ENCODE data around the gene RNASE12. TPM values are rescaled to one million over a fixed set of nuclear protein-coding genes. Genes with fewer than 3 reads are reported as not detected.

Gene RNASE12
- total and polyA plus RNA-seq, 9 of the 15 experiments (the other 6 are each of a cell fraction or from before 2014, with no cell fraction given) = 0.24 TPM; not detected in 8

- no peak for TF ChIP-seq HNRNPUL1 (IDR thresholded peaks at IDR 0.05; ENCODE audit: low read length)
- TF ChIP-seq MYNN (IDR thresholded peaks at IDR 0.05) = no peak
- no peak for TF ChIP-seq MYNN (CRISPR knock-in tag; IDR thresholded peaks at IDR 0.05)
- no peak for TF ChIP-seq GTF2B (IDR thresholded peaks at IDR 0.05; ENCODE audit: extremely low read depth, insufficient read length)
- TF ChIP-seq, protein P1, sequence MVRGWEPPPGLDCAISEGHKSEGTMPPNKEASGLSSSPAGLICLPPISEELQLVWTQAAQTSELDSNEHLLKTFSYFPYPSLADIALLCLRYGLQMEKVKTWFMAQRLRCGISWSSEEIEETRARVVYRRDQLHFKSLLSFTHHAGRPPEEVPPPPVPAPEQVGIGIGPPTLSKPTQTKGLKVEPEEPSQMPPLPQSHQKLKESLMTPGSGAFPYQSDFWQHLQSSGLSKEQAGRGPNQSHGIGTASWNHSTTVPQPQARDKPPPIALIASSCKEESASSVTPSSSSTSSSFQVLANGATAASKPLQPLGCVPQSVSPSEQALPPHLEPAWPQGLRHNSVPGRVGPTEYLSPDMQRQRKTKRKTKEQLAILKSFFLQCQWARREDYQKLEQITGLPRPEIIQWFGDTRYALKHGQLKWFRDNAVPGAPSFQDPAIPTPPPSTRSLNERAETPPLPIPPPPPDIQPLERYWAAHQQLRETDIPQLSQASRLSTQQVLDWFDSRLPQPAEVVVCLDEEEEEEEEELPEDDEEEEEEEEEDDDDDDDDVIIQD (CRISPR knock-in tag; IDR thresholded peaks at IDR 0.05) = no peak
- TF ChIP-seq TBP (optimal IDR thresholded peaks at IDR 0.05; ENCODE audit: low read depth, low read length) = peak; percentile 99
- TF ChIP-seq LCOR (CRISPR knock-in tag; IDR thresholded peaks at IDR 0.05) = no peak
- TF ChIP-seq NR2C2 (CRISPR knock-in tag; IDR thresholded peaks at IDR 0.05) = no peak
- TF ChIP-seq NR2C2 (tag; IDR thresholded peaks at IDR 0.05) = no peak
- TF ChIP-seq ESRRB (CRISPR knock-in tag; IDR thresholded peaks at IDR 0.05; ENCODE audit: borderline replicate concordance) = no peak
- no peak for TF ChIP-seq JUNB (CRISPR knock-in tag; conservative IDR thresholded peaks at IDR 0.05)
- TF ChIP-seq HMGN3 (IDR thresholded peaks at IDR 0.05; ENCODE audit: borderline replicate concordance, extremely low read depth, insufficient read length, low read depth, low read length) = no peak
- TF ChIP-seq, protein P2, sequence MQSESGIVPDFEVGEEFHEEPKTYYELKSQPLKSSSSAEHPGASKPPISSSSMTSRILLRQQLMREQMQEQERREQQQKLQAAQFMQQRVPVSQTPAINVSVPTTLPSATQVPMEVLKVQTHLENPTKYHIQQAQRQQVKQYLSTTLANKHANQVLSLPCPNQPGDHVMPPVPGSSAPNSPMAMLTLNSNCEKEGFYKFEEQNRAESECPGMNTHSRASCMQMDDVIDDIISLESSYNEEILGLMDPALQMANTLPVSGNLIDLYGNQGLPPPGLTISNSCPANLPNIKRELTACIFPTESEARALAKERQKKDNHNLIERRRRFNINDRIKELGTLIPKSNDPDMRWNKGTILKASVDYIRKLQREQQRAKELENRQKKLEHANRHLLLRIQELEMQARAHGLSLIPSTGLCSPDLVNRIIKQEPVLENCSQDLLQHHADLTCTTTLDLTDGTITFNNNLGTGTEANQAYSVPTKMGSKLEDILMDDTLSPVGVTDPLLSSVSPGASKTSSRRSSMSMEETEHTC (IDR thresholded peaks at IDR 0.05) = no peak
- TF ChIP-seq ZNF561 (CRISPR knock-in tag; conservative IDR thresholded peaks at IDR 0.05) = no peak
- peak; percentile 50; the same call in 1 of the 2 replicates for TF ChIP-seq NBN (IDR thresholded peaks at IDR 0.05; ENCODE audit: low read depth)
- TF ChIP-seq ZZZ3 (IDR thresholded peaks at IDR 0.05) = no peak
- TF ChIP-seq MEF2D (tag; conservative IDR thresholded peaks at IDR 0.05; ENCODE audit: low read depth) = no peak
- no peak for TF ChIP-seq NONO (IDR thresholded peaks at IDR 0.05; ENCODE audit: low read depth in 2 of 2, low read length in 1 of 2)
- no peak for TF ChIP-seq THRAP3 (IDR thresholded peaks at IDR 0.05; ENCODE audit: borderline replicate concordance)
- TF ChIP-seq MCM3 (IDR thresholded peaks at IDR 0.05) = no peak
- no peak for TF ChIP-seq FOXJ3 (CRISPR knock-in tag; IDR thresholded peaks at IDR 0.05)
- TF ChIP-seq MCM5 (IDR thresholded peaks at IDR 0.05; ENCODE audit: low read depth) = no peak
- TF ChIP-seq CSDE1 (IDR thresholded peaks at IDR 0.05) = peak in 1 of 2 experiments; percentile 64; a peak in 1 of 4 replicates
- no peak for TF ChIP-seq TGIF2 (CRISPR knock-in tag; IDR thresholded peaks at IDR 0.05)
- no peak for TF ChIP-seq CHCHD3 (CRISPR knock-in tag; IDR thresholded peaks at IDR 0.05)
These were observed 19.0 kb upstream of the RNASE12 start (continued) for GRCh38 chr14:20610002-20610765.

Measured in K562 (cell line).